DND-41 (cell line): ENCODE data around the gene SERPINA5.

Experiments
- EZH2 ChIP-seq: IDR thresholded peaks from 3 replicates; pipeline ENCODE4 v1.6.1; 2012; ENCODE audit warnings: borderline replicate concordance, low read depth, mild to moderate bottlenecking, moderate library complexity, low read length, inconsistent platforms; ENCODE audit not compliant: severe bottlenecking
- TF ChIP-seq, protein P1 (sequence below): IDR thresholded peaks from 2 replicates; pipeline ENCODE4 v1.5.1; 2012; ENCODE audit warnings: borderline replicate concordance, low read length, moderate library complexity, mild to moderate bottlenecking; ENCODE audit not compliant: poor library complexity, severe bottlenecking; ENCODE audit errors: extremely low read depth

DNA sequence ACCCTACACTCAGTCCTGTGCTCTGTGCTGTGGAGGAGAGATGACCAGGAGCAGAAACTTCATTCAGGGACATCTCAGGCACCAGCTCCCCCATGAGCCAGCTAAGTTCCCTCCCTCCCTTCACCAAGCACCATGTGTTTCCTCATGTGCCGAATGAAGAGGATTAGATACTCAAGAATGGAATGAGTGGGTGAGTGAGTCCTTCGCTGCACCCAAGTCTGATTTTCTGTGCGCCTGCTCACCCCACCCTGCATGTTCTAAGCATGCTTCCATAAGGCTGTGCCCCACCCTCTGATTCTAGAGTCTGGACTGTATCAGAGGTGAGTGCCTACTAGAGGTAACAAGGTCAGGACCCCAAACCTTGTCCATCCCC, 12.1 kb downstream of the SERPINA5 start:
- TF ChIP-seq EZH2: no peak
- TF ChIP-seq, protein P1, sequence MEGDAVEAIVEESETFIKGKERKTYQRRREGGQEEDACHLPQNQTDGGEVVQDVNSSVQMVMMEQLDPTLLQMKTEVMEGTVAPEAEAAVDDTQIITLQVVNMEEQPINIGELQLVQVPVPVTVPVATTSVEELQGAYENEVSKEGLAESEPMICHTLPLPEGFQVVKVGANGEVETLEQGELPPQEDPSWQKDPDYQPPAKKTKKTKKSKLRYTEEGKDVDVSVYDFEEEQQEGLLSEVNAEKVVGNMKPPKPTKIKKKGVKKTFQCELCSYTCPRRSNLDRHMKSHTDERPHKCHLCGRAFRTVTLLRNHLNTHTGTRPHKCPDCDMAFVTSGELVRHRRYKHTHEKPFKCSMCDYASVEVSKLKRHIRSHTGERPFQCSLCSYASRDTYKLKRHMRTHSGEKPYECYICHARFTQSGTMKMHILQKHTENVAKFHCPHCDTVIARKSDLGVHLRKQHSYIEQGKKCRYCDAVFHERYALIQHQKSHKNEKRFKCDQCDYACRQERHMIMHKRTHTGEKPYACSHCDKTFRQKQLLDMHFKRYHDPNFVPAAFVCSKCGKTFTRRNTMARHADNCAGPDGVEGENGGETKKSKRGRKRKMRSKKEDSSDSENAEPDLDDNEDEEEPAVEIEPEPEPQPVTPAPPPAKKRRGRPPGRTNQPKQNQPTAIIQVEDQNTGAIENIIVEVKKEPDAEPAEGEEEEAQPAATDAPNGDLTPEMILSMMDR: no peak
